HG03432 (cell line): ENCODE results near the gene CC2D1A.
A peak's percentile ranks its signal among the peaks of the same experiment; 100 is the strongest.

ENCODE experiments used
- ATAC-seq: cut with Tn5 transposase; IDR thresholded peaks from one replicate; pipeline ENCODE4 v1.9.1; 2021; ENCODE audit warnings: mild to moderate bottlenecking, moderate library complexity; ENCODE audit not compliant: unreplicated experiment

CC2D1A gene

DNA sequence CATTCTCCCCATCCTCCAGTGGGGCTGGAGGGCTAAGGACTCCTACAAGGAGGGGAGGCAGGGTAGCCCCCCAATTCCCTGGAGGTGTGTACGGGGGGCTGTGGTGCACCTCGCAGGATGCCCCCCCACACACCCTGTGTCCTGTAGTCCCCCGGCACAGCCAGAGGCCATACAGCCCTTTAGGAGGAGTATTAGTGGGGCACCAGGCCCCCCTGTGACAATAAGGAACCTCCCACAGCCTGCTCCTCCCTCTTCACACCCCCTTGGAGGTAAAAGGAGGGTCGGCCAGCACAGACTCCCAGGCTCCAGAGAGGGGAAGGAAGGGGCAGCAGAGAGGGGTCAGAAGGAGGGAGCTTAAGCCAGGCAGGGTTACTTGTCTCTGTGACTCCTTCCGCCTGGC lies 29.2 kb upstream of the CC2D1A start, which contains the start of gene NANOS3:
TSS of gene NANOS3 (plus strand) at position 301 of the 400 bp plus-strand sequence. CDS start 115 bp downstream, outside the sequence.
- no peak for ATAC-seq

DNA sequence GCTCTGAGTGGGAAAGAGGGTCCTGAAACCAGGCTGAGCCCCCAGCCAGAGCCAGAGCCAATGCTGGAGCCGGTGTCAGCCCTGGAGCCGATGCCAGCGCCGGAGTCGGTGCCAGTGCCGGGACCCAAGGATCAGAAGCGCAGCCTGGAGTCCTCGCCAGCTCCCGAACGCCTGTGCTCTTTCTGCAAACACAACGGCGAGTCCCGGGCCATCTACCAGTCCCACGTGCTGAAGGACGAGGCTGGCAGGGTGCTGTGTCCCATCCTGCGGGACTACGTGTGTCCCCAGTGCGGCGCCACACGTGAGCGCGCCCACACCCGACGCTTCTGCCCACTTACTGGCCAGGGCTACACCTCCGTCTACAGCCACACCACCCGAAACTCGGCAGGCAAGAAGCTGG lies 28.7 kb upstream of the CC2D1A start:
- ATAC-seq: no peak

DNA sequence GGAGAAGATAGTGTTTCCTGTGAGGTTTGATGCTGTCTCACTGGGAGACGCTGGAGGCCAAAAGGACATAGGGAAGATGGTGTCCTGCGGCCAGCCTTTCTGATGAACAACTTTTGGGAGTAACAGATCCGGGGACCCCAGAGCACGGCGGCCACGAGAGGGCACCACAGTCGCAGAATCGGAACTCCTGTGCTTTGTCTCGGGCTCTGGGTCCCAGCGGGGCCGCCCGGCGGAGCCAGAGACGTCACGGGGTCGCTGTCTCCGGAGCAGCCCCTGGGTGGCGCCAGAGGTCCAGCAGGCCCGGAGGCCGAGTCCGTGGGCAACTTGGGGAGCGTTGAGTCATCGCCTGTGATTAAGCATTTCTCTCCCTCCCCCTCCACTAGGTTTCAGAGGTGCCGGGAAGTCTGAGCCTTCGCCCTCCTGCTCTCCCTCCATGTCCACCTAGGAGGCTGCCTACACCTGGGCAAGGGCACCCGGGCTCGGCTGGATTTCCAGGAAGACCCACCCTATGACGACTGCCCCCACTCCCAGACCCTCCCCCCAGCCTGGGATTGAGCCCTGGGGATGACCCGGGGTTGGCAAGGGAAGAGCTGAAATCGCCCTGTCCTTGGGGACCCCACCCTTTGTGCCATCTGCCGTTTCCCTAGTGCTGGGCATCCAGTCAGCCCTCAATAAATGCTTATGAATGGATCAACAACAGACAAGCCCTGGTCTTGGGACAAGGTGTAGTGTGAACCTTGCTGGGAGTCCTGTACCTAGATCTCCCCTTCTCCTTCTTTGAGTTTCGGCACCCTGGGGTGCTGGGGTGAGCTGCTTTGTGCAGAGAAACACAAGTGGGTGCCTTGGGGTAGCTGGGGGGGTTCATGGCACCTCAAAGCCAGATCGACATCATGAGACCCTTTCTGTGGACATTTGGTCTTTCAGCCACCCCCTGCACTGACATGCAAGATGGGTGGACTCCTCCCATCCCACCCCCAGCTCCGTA lies 25.6 kb upstream of the CC2D1A start:
- ATAC-seq: peak; percentile 81

DNA sequence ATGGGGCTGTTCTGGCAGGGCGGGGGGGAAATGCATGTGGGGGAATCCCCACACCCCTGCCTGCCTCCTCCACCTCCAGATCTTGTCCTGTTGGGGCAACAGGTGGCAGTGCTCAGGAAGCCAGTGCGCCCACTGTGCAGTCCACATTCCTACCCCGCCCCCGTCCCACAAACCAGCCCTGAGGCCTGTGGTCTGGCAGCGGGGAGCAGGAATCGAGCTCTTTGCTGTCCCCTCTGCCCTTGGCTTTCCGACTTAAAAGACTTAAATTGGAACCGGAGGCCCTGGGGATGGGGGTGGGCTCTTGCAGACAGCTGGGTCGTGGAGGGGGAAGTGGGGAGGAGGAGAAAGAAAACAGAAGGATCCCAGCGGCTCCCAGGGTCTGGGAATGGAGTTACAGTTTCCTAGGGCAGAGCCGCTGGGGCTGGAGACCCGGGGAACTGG lies 24.7 kb upstream of the CC2D1A start:
- no peak for ATAC-seq

DNA sequence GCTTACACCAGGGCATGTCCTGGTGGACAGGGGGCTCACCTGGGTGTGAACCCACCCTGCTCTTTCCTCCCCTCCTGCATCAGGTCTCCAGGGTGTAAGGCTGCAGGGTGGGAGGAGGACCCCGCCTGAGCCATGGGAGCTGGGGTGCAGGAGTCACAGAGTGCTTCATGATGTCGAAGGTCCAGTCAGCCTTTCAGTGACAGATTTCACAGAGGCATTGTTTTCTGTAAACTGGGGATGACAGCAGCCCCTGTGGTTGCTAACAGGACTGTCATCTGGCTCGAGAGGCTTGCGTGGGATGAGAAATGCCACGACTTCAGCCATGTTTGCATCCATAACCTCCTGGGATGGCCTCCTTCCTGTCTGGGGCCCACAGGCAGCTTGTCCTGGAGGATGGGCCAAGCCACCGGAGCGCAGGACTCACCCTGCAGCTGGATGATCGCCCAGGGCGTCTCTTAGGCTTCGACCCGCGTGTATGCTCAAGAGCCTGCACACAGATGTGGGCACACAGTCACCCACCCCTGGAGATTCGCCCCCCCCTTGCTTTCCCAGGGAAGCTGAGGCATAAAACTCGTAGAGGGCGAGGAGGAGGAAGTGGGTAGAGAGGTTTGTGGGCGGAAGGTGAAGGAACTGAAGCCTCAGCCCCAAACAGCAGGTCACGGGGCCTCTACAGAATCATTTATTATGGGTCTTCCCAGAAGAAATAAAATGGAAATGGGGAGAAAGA lies 24.1 kb upstream of the CC2D1A start:
- no peak for ATAC-seq

DNA sequence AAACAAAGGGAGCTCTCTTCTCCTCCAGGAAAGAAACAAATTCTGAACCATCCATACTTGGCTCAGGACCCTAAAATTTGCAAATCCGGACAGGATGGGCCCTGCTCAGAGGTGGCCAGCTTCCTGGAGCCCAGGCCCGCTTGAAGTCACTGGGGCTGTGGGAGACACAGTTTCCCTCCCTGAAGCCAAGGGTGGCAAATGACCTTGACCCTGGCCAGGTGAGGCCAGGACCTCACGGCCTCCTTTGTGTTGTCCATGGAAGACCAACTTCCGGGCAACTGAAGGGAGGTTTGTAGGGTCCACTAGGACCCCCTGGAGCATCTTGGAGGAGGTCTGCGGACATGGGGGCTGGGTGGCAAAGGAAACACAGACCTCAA lies 23.6 kb upstream of the CC2D1A start:
- ATAC-seq: no peak

DNA sequence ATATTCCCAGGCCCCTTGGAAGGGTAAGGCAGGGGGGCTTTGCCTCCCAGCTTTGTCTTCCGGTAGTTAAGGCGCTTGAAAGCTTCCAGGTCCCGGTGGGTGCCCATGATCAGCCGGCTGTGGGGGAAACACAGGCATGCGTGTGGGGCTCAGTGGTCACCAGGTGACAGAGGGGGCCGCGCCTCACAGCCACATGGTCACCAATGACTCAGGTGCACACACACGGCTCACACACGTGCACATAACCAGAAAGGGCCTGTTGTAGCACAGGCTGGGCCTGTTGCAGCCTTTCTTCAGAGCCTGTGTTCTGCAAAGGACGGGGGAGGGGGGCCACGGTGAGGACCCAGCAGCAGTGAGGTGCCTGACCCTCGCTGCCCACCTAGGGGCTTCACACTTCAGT lies 23.2 kb upstream of the CC2D1A start:
- no peak for ATAC-seq

DNA sequence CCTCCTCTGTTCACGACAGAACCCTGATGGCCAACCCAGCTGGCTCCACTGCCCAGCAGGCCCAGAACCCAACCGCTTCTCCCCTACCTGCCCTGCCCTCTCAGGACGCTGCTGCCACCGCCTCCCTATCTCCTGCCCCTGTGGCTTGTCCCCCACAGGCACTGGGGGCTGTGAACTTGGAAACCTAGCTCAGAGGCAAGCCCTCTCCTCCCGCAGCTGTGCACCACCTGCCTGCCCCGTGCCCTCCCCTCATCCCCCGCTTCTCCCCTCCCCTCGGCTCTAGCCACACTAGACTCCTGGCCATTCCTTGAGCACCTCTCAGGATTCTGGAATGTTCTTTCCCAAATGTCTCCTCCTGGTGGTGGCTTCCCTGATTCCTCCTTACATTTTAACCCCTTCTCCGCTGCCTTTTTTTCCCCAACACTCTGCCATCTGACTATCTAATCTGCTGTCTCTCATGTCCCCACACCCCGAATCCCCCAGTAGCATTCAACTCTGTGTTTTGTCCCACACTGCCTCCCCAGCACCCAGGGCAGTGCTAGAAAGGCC lies 22.4 kb upstream of the CC2D1A start:
- no peak for ATAC-seq

DNA sequence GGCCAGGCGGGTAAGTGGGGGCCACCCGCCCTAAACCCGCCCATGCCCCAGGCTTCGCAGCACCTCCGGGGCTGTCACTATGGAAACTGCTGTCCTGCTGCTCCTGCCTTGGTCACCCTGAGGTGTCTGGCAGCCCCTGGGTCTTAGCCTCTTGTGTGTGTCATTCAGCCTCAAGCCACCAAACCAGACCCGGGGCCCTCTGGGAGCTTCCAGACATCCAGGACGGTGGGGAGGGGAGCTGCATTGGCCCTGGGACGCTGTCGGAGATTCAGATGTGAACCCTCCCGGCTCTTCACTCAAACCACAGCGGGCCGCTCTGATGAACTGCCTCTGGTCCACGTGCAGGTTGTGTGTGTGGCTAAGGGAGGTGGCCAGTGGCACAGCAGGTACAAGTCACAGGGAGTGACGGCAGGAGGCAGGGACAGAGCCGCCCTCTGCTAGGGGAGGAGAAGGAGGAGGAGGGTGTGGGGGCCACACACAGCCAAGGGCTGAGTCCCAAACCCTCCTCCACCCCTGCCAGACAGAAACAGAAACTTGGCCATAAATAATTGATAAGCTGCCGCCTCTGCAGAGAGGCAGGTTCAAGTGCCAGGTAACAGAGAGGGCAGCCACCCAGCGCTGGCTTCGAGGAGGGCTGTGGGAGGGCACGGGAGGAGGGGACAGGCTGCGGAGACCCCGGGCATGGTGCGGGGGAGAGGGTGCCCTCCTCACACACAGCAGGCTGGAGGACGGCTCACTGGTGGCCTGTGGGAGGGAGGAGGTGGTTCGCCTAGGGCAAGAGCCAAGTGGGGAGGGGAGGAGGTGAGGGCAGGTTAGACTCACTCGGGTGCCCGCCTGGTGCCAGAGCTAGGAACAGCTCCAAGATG lies 21.0 kb upstream of the CC2D1A start:
- no peak for ATAC-seq

DNA sequence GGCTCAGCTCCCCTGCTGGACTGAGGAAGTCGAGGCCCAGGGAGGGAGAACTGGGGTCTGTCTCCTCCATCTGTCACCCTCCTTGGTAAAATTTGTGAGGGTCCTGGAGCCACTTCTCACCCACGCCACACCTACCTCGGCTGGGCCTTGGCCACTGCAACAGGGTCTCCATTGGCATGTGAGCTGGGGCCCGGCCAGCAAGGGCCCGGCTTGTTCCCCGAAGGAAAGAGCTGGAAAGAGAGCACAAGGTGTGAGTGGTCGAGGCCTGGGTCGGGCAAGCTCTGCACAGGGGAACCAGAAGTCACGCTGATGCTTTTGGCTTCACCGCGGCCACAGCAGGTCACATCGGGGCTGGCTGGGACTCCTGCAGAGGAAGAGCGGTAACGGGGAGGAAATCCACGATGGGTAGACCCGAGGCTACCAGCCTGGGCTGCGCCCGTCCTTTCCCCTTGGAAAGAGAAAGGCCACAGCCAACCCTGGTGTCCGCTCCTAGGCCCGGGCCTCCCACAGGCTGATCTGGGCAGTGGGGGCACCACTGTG lies 20.1 kb upstream of the CC2D1A start:
- ATAC-seq: no peak

DNA sequence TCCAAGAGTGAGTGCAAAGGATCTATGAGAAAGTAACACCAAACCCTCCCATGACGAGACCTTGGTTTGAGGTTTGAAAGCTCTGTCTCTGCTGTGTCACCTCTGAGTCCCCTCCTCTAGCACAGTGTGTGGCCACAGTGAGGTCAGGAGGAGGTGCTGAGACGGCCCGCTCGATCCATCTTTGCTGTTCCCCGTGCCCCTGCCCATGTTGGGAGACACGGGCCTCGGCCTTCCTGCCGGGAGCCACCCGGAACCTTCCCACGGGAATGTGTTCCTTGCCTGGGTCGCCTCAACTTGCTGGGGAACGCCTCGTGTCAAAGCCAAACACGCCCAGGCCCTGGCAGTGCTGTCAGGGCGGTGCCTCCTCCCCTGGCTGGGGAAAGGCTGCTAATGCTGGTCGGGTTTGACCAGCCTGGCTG lies 19.0 kb upstream of the CC2D1A start:
- no peak for ATAC-seq

DNA sequence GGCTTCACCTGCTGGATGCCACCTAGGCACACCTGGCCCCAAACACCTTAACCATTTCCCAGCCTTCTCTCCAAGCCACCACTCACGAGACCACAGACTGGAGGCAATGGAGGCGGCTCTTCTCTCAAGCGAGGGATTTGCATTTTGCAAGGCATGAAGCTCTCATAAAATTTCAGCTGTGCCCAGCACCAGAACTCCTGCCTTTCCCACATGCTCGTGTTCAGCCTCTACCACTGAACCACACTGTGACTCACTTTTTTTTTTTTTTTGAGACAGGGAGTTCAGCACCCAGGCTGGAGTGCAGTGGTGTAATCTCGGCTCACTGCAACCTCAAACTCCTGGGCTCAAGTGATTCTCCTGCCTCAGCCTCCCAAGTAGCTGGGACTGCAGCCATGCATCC lies 18.5 kb upstream of the CC2D1A start:
- no peak for ATAC-seq

DNA sequence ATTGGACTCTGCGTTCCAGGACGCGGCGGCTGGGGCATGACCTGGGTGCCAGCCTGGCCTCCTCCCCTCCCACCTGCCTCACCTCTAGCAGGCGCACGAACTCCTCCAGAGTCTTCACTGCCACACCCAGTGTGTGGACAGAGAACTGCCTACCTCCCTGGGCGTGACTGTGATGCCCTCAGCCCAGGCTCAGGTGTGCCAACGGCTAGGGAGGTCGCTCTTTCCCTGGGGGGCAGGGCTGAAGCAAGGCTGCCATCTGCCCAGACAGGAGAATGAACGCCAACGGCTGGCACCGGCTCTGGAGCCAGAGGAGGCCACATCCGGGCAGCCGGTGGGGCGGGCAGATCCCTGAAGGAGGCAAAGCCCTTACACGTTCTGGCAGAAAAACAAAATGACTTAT lies 17.7 kb upstream of the CC2D1A start:
- no peak for ATAC-seq

DNA sequence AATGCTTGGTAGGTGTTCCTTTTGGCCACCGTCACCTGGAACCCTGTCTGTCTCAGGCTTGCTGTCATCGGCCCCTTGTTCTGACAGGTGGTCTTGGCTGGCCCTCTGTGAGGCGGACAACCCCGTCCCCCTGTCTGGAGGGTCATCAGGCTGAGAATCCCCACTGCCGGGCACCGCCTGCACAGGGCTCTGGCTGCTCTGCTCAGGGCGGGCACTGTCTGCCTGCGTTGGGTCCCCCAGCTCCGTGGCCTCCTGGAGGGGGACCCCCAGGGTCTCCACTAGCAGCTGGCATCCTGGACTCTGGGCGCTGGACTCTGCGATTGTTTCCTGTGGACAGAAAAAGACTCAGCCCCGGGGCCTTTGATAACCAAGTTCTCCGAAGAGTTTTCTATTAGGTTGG lies 15.9 kb upstream of the CC2D1A start:
- ATAC-seq: no peak

DNA sequence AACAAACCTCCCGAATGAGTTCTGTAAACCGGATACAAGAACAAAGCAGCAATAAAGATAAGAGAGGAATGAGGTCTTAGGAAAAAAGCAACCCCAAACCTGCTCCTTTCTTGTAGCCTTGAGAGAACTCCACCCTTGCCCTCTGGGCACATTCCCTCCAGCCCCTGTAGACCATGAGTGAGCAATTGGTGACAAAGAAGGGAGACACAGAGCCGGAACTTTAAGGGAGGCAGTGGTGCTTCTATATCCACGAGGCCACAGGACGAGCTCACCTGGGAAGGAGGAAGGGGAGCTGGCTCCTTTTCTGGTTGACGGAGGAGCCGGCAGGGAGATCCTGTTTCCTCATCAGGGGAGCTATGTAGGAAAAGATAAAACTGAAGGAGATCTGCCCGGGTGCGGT lies 13.1 kb upstream of the CC2D1A start:
- no peak for ATAC-seq

DNA sequence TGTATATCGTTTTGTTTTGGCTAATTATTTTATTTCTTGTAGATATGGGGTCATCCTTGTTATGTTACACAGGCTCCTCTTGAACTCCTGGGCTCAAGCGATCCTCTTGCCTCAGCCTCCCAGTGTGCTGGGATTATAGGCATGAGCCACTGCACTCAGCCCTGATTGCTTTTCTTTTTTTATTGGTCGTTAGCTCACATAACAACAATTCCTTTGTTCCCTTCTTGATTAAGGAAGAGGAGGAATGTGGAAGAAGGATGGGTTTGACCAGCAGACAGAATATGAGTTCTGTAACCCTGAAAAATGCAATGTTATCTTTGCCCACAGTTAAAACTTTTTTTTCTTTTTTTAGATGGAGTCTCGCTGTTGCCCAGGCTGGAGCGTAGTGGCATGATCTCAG lies 11.4 kb upstream of the CC2D1A start:
- no peak for ATAC-seq

DNA sequence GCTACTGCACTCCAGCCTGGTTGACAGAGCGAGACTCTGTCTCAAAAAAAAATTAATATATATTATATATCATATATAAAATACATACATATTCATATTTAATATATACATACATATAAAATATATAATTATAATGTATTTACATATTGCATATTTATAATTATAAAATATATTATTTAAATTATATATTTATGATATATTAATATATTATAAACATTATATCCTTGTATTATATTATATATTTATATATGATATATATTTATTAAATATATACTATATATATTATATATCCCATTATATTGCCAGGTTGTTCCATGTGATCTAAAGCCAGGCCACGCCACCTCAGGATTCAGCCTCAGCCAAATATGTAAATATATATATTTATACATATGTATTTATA lies 9.8 kb upstream of the CC2D1A start:
- no peak for ATAC-seq

DNA sequence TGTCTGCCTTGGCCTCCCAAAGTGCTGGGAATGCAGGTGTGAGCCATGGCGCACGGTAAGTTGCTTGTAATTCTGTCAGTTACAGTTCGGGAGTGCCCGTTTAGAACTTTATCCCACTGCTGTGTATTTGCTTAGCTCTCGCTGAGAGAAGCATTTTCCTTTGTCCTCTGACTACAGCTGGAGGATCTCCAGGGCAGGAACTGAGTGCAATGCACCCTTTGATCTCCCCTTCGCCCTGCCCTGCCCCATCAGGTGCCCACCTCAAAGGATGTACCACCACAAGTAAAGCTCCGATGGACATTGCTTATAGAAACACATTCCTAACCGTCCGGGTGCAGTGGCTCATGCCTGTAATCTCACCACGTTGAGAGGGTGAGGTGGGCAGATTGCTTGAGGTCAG lies 6.6 kb upstream of the CC2D1A start:
- ATAC-seq: no peak

DNA sequence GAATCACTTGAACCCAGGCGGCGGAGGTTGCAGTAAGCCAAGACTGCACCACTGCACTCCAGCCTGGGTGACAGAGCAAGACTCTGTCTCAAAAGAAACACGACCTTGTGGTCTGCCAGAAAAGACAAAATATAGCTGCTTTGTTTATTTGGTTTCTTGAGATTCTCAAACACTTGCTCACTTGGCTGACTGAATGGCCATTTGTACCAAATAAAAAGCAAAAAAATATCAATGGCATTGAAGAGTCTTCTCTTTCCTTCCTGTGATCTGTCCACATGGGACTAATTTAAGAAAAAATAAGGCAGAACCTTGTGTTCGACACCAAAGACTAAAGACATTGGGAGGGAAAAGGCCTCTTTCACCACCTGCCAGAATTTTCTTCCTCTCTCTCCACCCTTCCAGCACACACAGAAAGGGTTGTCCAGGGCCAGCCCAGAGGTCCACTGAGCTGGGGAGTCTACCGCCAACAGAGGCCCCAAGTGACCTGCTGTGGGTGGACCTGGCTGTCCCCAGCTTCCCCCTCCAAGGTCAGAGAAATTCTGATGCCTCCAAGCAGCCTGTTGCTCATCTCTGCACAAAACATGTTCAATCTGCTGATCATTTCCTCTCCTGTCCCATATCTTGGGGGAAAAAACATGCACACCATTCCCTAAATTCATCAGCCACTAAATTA lies 6.0 kb upstream of the CC2D1A start:
- ATAC-seq: no peak

DNA sequence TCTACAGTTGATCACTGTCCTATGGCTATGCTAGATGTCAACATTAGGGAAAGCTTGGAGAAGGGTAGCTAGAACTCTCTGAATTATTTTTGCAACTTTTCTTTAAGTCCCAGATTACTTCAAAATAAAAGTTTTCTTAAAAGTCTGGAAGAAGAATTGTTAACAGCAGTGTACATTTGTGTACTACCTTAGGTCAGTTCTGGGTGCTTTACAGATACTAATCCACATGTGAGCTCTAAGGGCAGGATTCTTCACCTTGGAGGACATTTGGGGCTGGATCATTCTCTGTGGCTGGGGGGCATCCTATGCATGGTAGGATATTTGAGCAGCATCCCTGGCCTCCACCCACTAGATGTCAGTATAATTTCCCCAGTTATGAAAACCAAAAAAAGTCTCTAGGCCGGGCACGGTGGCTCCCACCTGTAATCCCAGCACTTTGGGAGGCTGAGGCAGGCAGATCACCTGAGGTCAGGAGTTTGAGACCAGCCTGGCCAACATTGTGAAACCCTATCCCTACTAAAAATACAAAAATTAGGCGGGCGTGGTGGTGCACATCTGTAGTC lies 2.9 kb upstream of the CC2D1A start:
- no peak for ATAC-seq
